Muscle layer of colon (tissue), 2 donors: ENCODE measurements around the gene FASTK.

Experiments
- H3K27ac ChIP-seq: one replicate; pipeline ENCODE4 v1.7.0; 2013; ENCODE audit warnings: low read depth, mild to moderate bottlenecking, low read length, moderate library complexity
- H3K27me3 ChIP-seq, 2 donors: one replicate each; pipeline ENCODE4 v1.7.0; 2013; ENCODE audit warnings: low read length in 2 of 2, mild to moderate bottlenecking in 2 of 2; ENCODE audit not compliant: insufficient read depth in 2 of 2, control insufficient read depth in 1 of 2
- H3K36me3 ChIP-seq: one replicate; pipeline ENCODE4 v1.7.0; 2013; ENCODE audit warnings: mild to moderate bottlenecking, low read length; ENCODE audit not compliant: insufficient read depth
- H3K4me1 ChIP-seq: one replicate; pipeline ENCODE4 v1.7.0; 2013; ENCODE audit warnings: mild to moderate bottlenecking, low read length; ENCODE audit not compliant: insufficient read depth
- H3K4me3 ChIP-seq, 2 donors: one replicate each; pipeline ENCODE4 v1.7.0; 2013; ENCODE audit warnings: low read length in 2 of 2, low read depth in 1 of 2, mild to moderate bottlenecking in 1 of 2, moderate library complexity in 1 of 2
- H3K9ac ChIP-seq: one replicate; pipeline ENCODE4 v1.7.0; 2013; ENCODE audit warnings: low read length
- H3K9me3 ChIP-seq: one replicate; pipeline ENCODE4 v1.7.0; 2013; ENCODE audit warnings: mild to moderate bottlenecking, low read length
- donor health status: abdominal sarcoma.
- donor health status: Adenocarcinoma of cecum.

FASTK gene

GRCh38 chr7:151123822-151124464 lies 43.3 kb upstream of the FASTK start:
- Histone ChIP-seq H3K36me3 (peaks cover 42% of the 10 kb centered on the region), H3K4me1 (peaks cover 17% of the 10 kb centered on the region), H3K27ac (no peak overlapping the region), H3K9ac (no peak overlapping the region), H3K4me3 (no peak overlapping the region), H3K9me3 (no peaks in the 10 kb centered on the region), H3K27me3 (no peaks in the 10 kb centered on the region)

GRCh38 chr7:151123158-151123821 lies 42.7 kb upstream of the FASTK start:
- Histone ChIP-seq H3K27ac (no peak overlapping the region), H3K36me3 (peaks cover 40% of the 10 kb centered on the region), H3K4me1 (peaks cover 17% of the 10 kb centered on the region), H3K9me3 (no peaks in the 10 kb centered on the region), H3K27me3 (no peaks in the 10 kb centered on the region), H3K9ac (no peak overlapping the region), H3K4me3 (no peak overlapping the region)

- Histone ChIP-seq H3K4me1 (peaks cover 17% of the 10 kb centered on the region), H3K27ac (no peak overlapping the region), H3K9me3 (no peaks in the 10 kb centered on the region), H3K4me3 (no peak overlapping the region), H3K9ac (no peak overlapping the region), H3K36me3 (peaks cover 37% of the 10 kb centered on the region), H3K27me3 (no peaks in the 10 kb centered on the region)
Measured at GRCh38 chr7:151122796-151123157, 42.2 kb upstream of the FASTK start.

GRCh38 chr7:151122276-151122675 lies 41.7 kb upstream of the FASTK start:
- H3K9me3 ChIP-seq: no peaks in the 10 kb centered on the region
- H3K27me3 ChIP-seq: no peaks in the 10 kb centered on the region
- H3K27ac ChIP-seq: no peak overlapping the region
- peaks cover 17% of the 10 kb centered on the region for H3K4me1 ChIP-seq
- no peak overlapping the region for H3K4me3 ChIP-seq
- no peak overlapping the region for H3K9ac ChIP-seq
- peaks cover 37% of the 10 kb centered on the region for H3K36me3 ChIP-seq

GRCh38 chr7:151121380-151122170 lies 41.0 kb upstream of the FASTK start:
- H3K27me3 ChIP-seq: no peaks in the 10 kb centered on the region
- no peaks in the 10 kb centered on the region for H3K9me3 ChIP-seq
- peaks cover 37% of the 10 kb centered on the region for H3K36me3 ChIP-seq
- H3K9ac ChIP-seq: no peak overlapping the region
- H3K27ac ChIP-seq: no peak overlapping the region
- peaks cover 17% of the 10 kb centered on the region for H3K4me1 ChIP-seq
- H3K4me3 ChIP-seq: no peak overlapping the region

GRCh38 chr7:151120896-151121295 lies 40.3 kb upstream of the FASTK start:
- Histone ChIP-seq H3K9me3 (no peaks in the 10 kb centered on the region), H3K36me3 (peaks cover 37% of the 10 kb centered on the region), H3K27ac (no peak overlapping the region), H3K27me3 (no peaks in the 10 kb centered on the region), H3K4me3 (no peak overlapping the region), H3K4me1 (peaks cover 17% of the 10 kb centered on the region), H3K9ac (no peak overlapping the region)

- Histone ChIP-seq H3K9ac (no peak overlapping the region), H3K36me3 (peaks cover 36% of the 10 kb centered on the region), H3K27ac (no peak overlapping the region)
Measured at GRCh38 chr7:151119902-151120301, 39.3 kb upstream of the FASTK start.

GRCh38 chr7:151119055-151119415 lies 38.4 kb upstream of the FASTK start:
- Histone ChIP-seq H3K27me3 (no peaks in the 10 kb centered on the region), H3K4me3 (no peak overlapping the region), H3K36me3 (peaks cover 27% of the 10 kb centered on the region), H3K9me3 (no peaks in the 10 kb centered on the region), H3K27ac (no peak overlapping the region), H3K4me1 (peaks cover 10% of the 10 kb centered on the region), H3K9ac (no peak overlapping the region)

More at GRCh38 chr7:151119902-151120301, 39.3 kb upstream of the FASTK start:
- Histone ChIP-seq H3K9me3 (no peaks in the 10 kb centered on the region), H3K27me3 (no peaks in the 10 kb centered on the region), H3K4me3 (no peak overlapping the region), H3K4me1 (peaks cover 13% of the 10 kb centered on the region)

- H3K36me3 ChIP-seq: peaks cover 27% of the 10 kb centered on the region
- no peaks in the 10 kb centered on the region for H3K9me3 ChIP-seq
- H3K9ac ChIP-seq: no peak overlapping the region
- no peak overlapping the region for H3K4me3 ChIP-seq
- peaks cover 12% of the 10 kb centered on the region for H3K4me1 ChIP-seq
- no peaks in the 10 kb centered on the region for H3K27me3 ChIP-seq
- H3K27ac ChIP-seq: no peak overlapping the region
Measured at GRCh38 chr7:151118108-151119054, 37.8 kb upstream of the FASTK start.

- Histone ChIP-seq H3K27ac (no peak overlapping the region), H3K9me3 (no peaks in the 10 kb centered on the region), H3K4me3 (no peak overlapping the region), H3K36me3 (peaks cover 27% of the 10 kb centered on the region), H3K27me3 (no peaks in the 10 kb centered on the region), H3K9ac (no peak overlapping the region), H3K4me1 (peaks cover 12% of the 10 kb centered on the region)
Measured at GRCh38 chr7:151117565-151117964, 37.0 kb upstream of the FASTK start.
